DMS53 treated with DMSO at 0.1 percent for 48 hours (cell line): ENCODE data around the gene NKAIN4.
A peak's percentile ranks its signal among the peaks of the same experiment; 100 is the strongest.

ENCODE experiments used
- DNase-seq: peaks from one replicate; lab custom pipeline; 2025; ENCODE audit not compliant: unreplicated experiment; lab: John Stamatoyannopoulos, UW

Gene NKAIN4

GRCh38 chr20:63274381-63275228 is 20.3 kb upstream of the NKAIN4 start:
- no peak for DNase-seq

DNA sequence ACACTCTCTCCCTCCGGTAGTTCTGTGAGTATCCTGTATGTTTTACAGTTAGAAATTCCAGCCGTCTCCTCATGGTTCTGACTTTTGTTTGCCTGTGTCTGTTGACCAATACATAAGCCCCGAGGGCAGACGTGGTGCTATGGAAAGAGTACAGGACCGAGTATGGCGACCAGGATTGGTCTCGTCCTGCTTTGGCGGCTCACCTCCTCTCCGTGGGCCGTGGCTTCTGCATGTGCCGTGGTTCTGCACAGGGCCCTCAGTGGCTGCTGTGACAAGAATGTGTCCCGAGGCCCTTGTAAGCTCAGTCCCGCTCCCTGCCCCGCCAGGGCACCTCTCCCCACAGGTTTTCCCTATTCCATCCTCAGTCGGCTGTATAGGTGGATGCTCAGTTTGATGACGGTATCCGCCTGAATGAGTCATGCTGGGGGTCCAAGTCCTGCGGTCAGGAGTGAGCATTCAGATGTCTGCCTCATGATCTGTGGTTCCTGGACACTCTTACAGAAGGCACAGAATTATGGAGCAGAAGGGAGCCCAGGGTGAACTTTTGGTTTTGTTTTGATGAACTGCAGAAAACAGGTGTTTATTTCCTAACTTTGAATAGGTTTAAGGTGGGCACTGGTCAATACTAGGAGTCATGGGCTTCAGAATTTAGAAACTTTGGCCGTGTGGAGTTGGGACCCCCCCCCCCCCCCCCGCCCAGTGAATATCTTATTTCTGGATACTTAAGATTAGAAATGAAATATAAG is 19.5 kb upstream of the NKAIN4 start:
- no peak for DNase-seq

DNA sequence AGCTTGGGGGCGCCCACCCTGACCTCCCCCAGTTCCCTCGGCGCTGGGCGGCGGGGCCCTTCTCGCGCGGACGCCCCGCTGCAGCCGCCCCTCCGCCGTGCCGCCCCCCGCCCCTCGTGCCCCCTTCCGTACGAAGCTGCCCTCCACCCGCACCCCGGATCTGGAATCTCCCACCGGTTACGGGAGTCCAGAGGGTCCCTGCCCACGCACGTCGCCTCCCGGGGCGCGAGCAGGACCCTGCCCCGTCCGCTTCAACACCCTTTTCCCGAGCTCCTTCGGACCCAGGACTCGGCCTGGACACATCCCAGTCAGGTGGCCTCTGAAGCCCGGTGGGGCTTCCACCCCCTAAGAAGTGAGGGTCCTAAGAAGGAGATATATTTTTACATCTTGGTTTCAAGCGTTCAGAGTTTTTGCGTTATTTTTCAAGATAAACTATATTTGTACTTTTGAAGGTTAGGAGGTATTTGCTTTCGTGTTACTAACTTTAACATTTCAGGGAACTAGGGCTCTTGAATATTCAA is 18.9 kb upstream of the NKAIN4 start:
- DNase-seq: no peak

GRCh38 chr20:63272105-63273058 is 18.1 kb upstream of the NKAIN4 start, which contains the start of gene ARFGAP1:
Gene ARFGAP1 (plus strand): TSS chr20:63272813. CDS start chr20:63275581, 2,768 bp downstream.
- DNase-seq: peak; percentile 68

DNA sequence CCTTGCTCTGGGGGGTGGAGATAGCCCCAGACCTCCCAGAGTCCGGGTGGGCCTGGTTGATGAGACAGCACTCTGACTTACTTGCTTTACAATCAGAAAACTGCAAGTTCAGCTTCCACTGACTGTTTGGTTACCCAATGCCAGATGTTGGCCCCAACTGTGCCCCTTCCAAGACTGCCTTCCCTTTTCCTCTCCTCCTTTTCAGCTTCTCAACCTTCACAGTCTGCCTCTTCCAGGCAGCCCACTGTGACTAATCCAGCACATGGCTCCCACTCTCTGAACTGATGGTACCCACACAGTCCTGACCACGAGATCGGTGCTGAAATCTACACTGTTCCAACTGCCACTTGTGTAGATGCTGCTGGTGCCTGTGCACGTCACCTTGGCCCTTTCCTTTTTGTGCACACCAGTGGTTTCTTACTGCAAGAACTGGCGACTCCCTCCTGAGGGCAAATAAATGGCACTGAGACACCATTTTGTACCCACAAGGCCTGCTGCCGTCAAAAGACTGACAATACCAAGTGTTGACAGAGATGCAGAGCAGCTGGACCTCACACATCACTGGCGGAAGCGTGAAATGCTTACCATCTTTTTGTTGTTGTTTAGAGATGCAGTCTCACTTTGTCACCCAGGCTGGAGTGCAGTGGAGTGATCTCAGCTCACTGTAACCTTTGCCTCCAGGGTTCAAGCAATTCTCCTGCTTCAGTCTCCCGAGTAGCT is 16.5 kb upstream of the NKAIN4 start:
- no peak for DNase-seq

- DNase-seq: no peak
Measured at GRCh38 chr20:63269724-63270123, 15.5 kb upstream of the NKAIN4 start.

DNA sequence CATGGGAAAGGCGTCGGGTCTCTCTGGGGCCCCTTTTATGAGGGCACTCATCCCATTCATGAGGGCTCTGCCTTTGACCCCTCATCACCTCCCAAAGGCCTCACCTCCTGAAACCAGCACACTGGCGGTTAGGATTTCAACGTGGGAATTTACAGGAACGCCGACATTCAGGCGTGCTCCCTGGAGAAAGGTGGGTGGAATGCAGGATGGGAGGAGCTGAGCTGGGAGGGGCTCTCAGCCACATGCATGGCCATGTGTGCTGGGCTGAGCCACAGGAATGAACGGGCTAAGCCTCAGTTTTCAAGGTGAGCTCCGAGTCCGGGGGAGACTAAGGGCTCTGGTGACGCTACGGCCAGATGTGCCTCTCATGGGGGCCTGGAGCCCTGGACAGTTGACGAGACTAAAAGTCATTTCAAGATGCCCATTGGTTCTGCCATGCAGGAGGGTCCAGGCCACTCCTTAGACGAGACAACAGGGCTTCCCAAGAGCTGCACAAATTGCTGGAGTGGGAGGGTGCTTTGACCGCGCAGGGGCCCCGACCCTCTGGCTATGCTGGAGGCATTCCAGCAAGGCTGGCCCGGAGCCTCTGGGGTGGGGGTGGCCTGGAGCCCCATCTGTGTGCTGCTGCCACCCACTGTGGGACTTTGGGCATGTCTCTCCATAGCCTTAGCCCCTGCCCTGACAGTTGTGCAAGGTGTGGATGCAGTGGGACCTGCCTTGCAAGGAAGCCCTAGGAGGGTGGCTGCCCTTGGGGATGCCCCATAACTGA is 14.6 kb upstream of the NKAIN4 start:
- DNase-seq: no peak

DNA sequence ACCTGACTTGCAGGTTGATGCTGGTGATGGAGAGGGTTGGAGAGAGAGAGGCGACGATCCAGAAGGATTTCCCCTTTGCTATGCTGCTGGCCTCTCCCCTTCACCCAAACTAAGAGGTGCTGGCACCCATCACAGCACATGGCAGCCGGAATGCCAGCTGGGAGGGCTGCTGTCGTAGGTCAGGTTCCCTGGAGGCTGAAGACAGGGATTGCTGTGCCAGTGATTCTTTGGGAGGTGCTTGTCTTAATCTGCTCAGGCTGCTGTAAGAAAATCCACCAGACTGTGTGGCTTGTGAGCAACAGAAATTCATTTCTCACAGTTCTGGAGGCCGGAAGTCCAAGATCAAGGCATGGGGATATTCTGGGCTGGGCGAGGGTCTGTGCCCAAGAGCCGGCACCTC is 14.0 kb upstream of the NKAIN4 start:
- DNase-seq: no peak

GRCh38 chr20:63267691-63268090 is 13.4 kb upstream of the NKAIN4 start:
- DNase-seq: no peak

DNA sequence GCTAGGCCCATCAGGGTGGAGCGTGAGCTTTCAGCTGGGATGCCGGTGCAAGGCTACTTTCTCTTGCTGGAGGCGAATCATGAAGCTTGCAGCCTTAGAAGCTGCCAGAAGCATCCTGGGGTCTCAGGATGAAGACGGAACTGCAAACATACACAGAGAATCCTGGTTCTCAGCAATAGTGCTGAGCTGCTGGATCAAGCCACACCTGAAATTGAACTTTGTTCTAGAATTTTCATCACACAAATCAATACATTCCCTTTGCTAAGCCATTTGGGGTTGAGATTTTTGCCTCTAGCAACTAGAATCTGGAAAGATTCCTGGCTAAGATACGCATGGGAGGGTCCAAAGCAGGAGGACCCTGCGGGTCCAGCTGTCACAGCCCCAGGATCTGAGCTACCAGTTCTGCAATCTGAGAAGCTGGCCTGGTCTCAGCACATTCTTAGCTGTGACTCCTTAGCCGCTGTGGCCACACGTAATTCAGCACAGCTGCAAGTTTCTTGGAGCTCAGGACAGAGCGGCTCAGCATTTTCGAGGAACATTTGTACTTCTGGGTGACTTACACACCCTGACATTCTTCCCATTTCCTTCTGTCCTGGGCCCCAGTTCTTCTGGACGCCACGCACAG is 11.7 kb upstream of the NKAIN4 start:
- no peak for DNase-seq

GRCh38 chr20:63264519-63264918 is 10.3 kb upstream of the NKAIN4 start:
- DNase-seq: no peak

DNA sequence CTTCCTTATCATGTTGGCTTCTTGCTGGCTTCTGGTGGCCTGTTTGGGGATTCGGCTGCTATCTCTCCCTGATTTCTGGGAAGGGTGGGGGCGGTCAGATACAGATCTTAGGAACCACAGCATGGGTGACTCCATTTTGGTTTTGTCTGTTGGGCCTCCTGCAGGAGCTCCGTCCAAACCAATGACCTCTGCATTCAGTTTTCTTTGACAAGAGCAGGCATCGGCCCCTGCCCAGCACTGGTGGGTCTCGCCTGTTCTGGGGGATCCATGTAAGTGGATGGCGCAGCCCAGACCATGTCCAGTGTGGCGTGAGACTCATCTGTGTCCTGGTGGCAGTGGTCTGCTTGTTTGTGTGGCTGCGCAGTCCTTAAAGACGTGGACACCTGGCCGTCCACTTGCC is 9.7 kb upstream of the NKAIN4 start:
- no peak for DNase-seq

DNA sequence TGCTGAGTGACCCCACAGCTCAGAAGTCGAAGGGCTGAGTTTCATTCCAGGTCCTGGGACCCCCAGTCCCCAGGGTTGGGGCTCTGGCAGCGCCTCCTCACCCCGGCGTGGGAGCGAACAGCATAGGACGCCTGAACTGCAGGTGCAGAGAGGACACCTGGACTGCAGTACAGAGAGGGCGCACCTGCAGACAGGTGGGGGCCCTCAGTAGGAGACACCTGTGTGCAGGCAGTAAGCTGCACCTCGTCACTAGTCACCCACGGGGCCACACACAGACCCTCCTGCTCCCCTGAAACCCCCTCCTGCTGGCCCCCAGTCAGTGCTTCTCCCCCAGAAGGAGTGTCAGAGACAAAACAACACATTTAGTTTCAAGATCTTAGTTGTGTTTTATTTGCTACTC is 8.6 kb upstream of the NKAIN4 start:
- no peak for DNase-seq

DNA sequence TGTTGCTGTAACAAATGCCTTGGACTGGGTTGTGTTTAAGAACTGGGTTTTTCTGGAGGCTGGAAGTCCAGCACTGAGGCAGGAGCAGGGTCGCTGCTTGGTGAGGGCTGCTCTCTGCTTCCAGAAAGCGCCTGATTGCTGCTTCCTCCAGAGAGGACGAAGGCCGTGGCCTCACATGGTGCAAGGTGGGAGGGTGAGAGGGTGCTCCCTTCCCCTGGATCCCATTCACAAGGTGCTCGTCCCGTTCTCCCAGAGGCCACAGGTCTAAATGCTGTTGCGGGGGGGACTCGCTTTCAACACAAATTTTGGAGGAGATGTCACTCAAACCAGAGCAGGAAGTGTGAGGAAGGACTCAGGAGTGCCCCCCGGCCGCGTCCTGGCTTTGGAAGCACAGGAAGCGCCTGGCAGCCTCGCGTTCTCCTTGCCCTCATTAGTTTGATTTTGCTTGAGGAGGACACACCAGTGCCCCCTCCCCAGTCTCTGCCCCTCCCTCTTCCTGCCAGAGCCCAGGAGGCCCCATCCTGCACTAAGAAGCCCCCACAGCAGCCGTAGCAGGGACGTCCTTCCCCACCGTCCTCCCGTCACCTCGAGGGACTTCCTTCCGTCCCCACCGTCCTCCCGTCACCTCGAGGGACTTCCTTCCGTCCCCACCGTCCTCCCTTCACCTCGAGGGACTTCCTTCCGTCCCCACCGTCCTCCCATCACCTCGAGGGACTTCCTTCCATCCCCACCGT is 7.7 kb upstream of the NKAIN4 start:
- DNase-seq: no peak

GRCh38 chr20:63261060-63261794 is 7.0 kb upstream of the NKAIN4 start:
- DNase-seq: no peak

- DNase-seq: no peak
Measured at GRCh38 chr20:63260521-63260920, 6.3 kb upstream of the NKAIN4 start.

- no peak for DNase-seq
Measured at GRCh38 chr20:63259734-63260460, 5.6 kb upstream of the NKAIN4 start.
